ENCODE data around the gene NOL8. TPM values are rescaled to one million over a fixed set of nuclear protein-coding genes. Genes with fewer than 3 reads are reported as not detected.

The NOL8 gene
- polyA plus RNA-seq, 1 experiment, result 8.8 TPM

- Histone ChIP-seq H3K4me3 (ENCODE audit: low read depth, low read length) (no peak overlapping the region), H3K36me3 (ENCODE audit: control insufficient read depth, insufficient read depth, low read length) (no peaks in the 10 kb centered on the region), H3K27me3 (ENCODE audit: control insufficient read depth, insufficient read depth, low read length) (no peaks in the 10 kb centered on the region)
- CTCF ChIA-PET, result interaction anchor here (3.2 kb wide), 1 partner anchor 97 kb away, joined by 19 read pairs; no protein-coding TSS in a partner anchor
- TF ChIP-seq, protein P1, sequence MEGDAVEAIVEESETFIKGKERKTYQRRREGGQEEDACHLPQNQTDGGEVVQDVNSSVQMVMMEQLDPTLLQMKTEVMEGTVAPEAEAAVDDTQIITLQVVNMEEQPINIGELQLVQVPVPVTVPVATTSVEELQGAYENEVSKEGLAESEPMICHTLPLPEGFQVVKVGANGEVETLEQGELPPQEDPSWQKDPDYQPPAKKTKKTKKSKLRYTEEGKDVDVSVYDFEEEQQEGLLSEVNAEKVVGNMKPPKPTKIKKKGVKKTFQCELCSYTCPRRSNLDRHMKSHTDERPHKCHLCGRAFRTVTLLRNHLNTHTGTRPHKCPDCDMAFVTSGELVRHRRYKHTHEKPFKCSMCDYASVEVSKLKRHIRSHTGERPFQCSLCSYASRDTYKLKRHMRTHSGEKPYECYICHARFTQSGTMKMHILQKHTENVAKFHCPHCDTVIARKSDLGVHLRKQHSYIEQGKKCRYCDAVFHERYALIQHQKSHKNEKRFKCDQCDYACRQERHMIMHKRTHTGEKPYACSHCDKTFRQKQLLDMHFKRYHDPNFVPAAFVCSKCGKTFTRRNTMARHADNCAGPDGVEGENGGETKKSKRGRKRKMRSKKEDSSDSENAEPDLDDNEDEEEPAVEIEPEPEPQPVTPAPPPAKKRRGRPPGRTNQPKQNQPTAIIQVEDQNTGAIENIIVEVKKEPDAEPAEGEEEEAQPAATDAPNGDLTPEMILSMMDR (IDR thresholded peaks at IDR 0.05; ENCODE audit: insufficient read depth, low read depth, low read length), result no peak
- POLR2A ChIA-PET, result no interaction called here
- no peak for DNase-seq (ENCODE audit: low read depth)
These were observed 16.4 kb upstream of the NOL8 start for GRCh38 chr9:92341578-92341977.

- TF ChIP-seq, protein P1 (IDR thresholded peaks at IDR 0.05; ENCODE audit: insufficient read depth, low read depth, low read length), result no peak
- ChIA-PET CTCF (interaction anchor here (1.2 to 1.4 kb wide), 2 partner anchors 106 to 301 kb away, joined by 3 to 5 read pairs; no protein-coding TSS in a partner anchor), POLR2A (interaction anchor here (0.5 kb wide), 1 partner anchor 39 kb away, joined by 3 read pairs; no protein-coding TSS in a partner anchor)
- Histone ChIP-seq H3K36me3 (ENCODE audit: control insufficient read depth, insufficient read depth, low read length) (no peaks in the 10 kb centered on the region), H3K27me3 (ENCODE audit: control insufficient read depth, insufficient read depth, low read length) (no peaks in the 10 kb centered on the region), H3K4me3 (ENCODE audit: low read depth, low read length) (no peak overlapping the region)
- DNase-seq (ENCODE audit: low read depth), result no peak
These were observed 8.1 kb upstream of the NOL8 start for GRCh38 chr9:92333282-92333634.

DNA sequence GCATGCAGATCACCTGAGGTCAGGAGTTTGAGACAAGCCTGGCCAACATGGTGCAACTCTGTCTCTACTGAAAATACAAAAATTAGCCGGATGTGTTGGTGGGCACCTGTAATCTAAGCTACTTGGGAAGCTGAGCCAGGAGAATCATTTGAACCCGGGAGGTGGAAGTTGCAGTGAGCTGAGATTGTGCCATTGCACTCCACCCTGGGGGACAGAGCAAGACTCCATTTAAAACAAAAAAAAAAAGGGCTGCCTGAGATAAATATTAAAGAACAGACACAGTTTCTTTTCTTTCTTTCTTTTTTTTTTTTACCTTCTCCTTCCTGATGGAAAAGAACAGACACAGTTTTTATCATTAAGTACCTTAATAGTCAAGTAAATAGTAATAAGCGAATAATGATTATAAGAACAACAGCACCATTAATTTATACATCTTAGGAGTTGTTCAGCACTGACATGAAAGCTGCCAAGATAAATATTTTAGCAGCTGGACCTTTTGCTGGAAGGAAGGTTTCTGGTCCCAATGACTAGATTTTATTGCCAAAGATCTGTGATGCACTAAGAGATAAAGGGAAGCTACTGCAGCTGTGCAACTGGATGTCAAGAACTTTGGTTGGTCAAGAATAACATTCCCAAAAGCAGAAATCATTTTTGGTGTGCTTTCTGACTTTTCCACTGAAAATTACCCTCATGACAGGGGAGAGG is 7.6 kb upstream of the NOL8 start:
- no peaks in the 10 kb centered on the region for H3K27me3 ChIP-seq (ENCODE audit: control insufficient read depth, insufficient read depth, low read length)
- no peak for DNase-seq (ENCODE audit: low read depth)
- CTCF ChIA-PET, result interaction anchor here (1.0 to 1.4 kb wide), 3 partner anchors 107 to 302 kb away, joined by 3 to 5 read pairs (median 4); no protein-coding TSS in a partner anchor
- no peak overlapping the region for H3K4me3 ChIP-seq (ENCODE audit: low read depth, low read length)
- TF ChIP-seq, protein P1 (IDR thresholded peaks at IDR 0.05; ENCODE audit: insufficient read depth, low read depth, low read length), result no peak
- POLR2A ChIA-PET, result no interaction called here
- no peaks in the 10 kb centered on the region for H3K36me3 ChIP-seq (ENCODE audit: control insufficient read depth, insufficient read depth, low read length)

- Histone ChIP-seq H3K27me3 (ENCODE audit: control insufficient read depth, insufficient read depth, low read length) (no peaks in the 10 kb centered on the region), H3K36me3 (ENCODE audit: control insufficient read depth, insufficient read depth, low read length) (no peaks in the 10 kb centered on the region), H3K4me3 (ENCODE audit: low read depth, low read length) (no peak overlapping the region)
- CTCF ChIA-PET, result interaction anchor here (0.7 to 1.3 kb wide), 8 partner anchors 9 to 308 kb away, joined by 3 to 5 read pairs (median 4); no protein-coding TSS in a partner anchor
- DNase-seq (ENCODE audit: low read depth), result no peak
- POLR2A ChIA-PET, result no interaction called here
- TF ChIP-seq, protein P1 (IDR thresholded peaks at IDR 0.05; ENCODE audit: insufficient read depth, low read depth, low read length), result peak; percentile 45
These were observed 3.1 kb upstream of the NOL8 start for GRCh38 chr9:92328225-92328624.

- TF ChIP-seq, protein P1 (IDR thresholded peaks at IDR 0.05; ENCODE audit: insufficient read depth, low read depth, low read length), result no peak
- ChIA-PET CTCF (interaction anchor here (1.4 kb wide), 1 partner anchor 10 kb away, joined by 4 read pairs; no protein-coding TSS in a partner anchor), POLR2A (no interaction called here)
- Histone ChIP-seq H3K27me3 (ENCODE audit: control insufficient read depth, insufficient read depth, low read length) (no peaks in the 10 kb centered on the region), H3K4me3 (ENCODE audit: low read depth, low read length) (no peak overlapping the region), H3K36me3 (ENCODE audit: control insufficient read depth, insufficient read depth, low read length) (no peaks in the 10 kb centered on the region)
- DNase-seq (ENCODE audit: low read depth), result no peak
These were observed 2.2 kb upstream of the NOL8 start for GRCh38 chr9:92327283-92327850.

All from BJ (cell line).